Astrocyte of the cerebellum (primary cell): Measurements from ENCODE around the gene CAPN5.

Experiments
- DNase-seq: peaks from one replicate; pipeline ENCODE4 v3.0.0-alpha.2; 2011; ENCODE audit warnings: low read depth
- H3K4me3 ChIP-seq: 2 replicates; pipeline ENCODE4 v1.5.1; 2011; ENCODE audit warnings: mild to moderate bottlenecking, low read depth, low read length, moderate library complexity
- CTCF ChIP-seq: IDR thresholded peaks from 2 replicates; pipeline ENCODE4 v1.5.1; 2012; ENCODE audit warnings: low read length, low read depth, moderate library complexity, mild to moderate bottlenecking; ENCODE audit errors: missing control alignments
- in situ Hi-C: cut with HindIII; loops from 2 replicates; pipeline ENCODE4 v1.10.0; 2017; ENCODE audit warnings: low sequenced_read_pairs

Gene CAPN5

GRCh38 chr11:77165066-77165465, 98.3 kb downstream of the CAPN5 start:
- TF ChIP-seq CTCF: no peak
- DNase-seq: no peak
- in situ Hi-C loops: no loop called here
- no peak overlapping the region for H3K4me3 ChIP-seq

- DNase-seq: no peak
- no peak for TF ChIP-seq CTCF
- no peak overlapping the region for H3K4me3 ChIP-seq
- in situ Hi-C loops: no loop called here
These were observed 99.2 kb downstream of the CAPN5 start for GRCh38 chr11:77166021-77166420.

- in situ Hi-C loops: no loop called here
- TF ChIP-seq CTCF: no peak
- DNase-seq: no peak
- no peak overlapping the region for H3K4me3 ChIP-seq
These were observed 100.4 kb downstream of the CAPN5 start for GRCh38 chr11:77167111-77167626.

GRCh38 chr11:77167791-77168190, 101.0 kb downstream of the CAPN5 start:
- H3K4me3 ChIP-seq: no peak overlapping the region
- DNase-seq: no peak
- no peak for TF ChIP-seq CTCF
- in situ Hi-C loops: no loop called here

GRCh38 chr11:77170107-77170506, 103.3 kb downstream of the CAPN5 start:
- H3K4me3 ChIP-seq: no peak overlapping the region
- in situ Hi-C loops: no loop called here
- TF ChIP-seq CTCF: no peak
- no peak for DNase-seq

GRCh38 chr11:77171254-77171653, 104.5 kb downstream of the CAPN5 start:
- in situ Hi-C loops: no loop called here
- DNase-seq: no peak
- H3K4me3 ChIP-seq: no peak overlapping the region
- no peak for TF ChIP-seq CTCF

GRCh38 chr11:77171885-77172665, 105.3 kb downstream of the CAPN5 start:
- DNase-seq: no peak
- no peak overlapping the region for H3K4me3 ChIP-seq
- TF ChIP-seq CTCF: no peak
- in situ Hi-C loops: no loop called here
